BJ (cell line): ENCODE data around the gene SLC10A3. TPM values are rescaled to one million over a fixed set of nuclear protein-coding genes. Genes with fewer than 3 reads are reported as not detected.

ENCODE experiments used
- CTCF ChIA-PET: fragments of 350-600 bp; formaldehyde crosslinking; extraction: SDS; loops from one replicate; lab custom pipeline; 2021; ENCODE audit warnings: antibody characterized with exemption, inconsistent platforms; lab: Yijun Ruan, JAX
- POLR2A ChIA-PET: fragments of 300-600 bp; sonication (Branson Sonifier 250); formaldehyde crosslinking; extraction: SDS; loops from one replicate; lab custom pipeline; 2021; ENCODE audit warnings: antibody characterized with exemption; lab: Charles Lee
- DNase-seq: peaks from one replicate; pipeline ENCODE4 v3.0.0-alpha.2; 2011; ENCODE audit warnings: low read depth
- H3K27me3 ChIP-seq: 2 replicates; pipeline ENCODE4 v1.6.0; 2011; ENCODE audit warnings: low read length; ENCODE audit not compliant: control insufficient read depth, insufficient read depth
- H3K36me3 ChIP-seq: 2 replicates; pipeline ENCODE4 v1.5.1; 2011; ENCODE audit warnings: low read length; ENCODE audit not compliant: control insufficient read depth, insufficient read depth
- H3K4me3 ChIP-seq: 2 replicates; pipeline ENCODE4 v1.5.1; 2011; ENCODE audit warnings: low read depth, mild to moderate bottlenecking, control low read depth, low read length
- CTCF ChIP-seq: IDR thresholded peaks from 2 replicates; pipeline ENCODE4 v1.5.1; 2011; ENCODE audit warnings: low read depth, mild to moderate bottlenecking, control low read depth, inconsistent platforms, low read length, moderate library complexity; ENCODE audit not compliant: insufficient read depth
- polyA plus RNA-seq: library from polyadenylated mRNA; depleted of rRNA; stranded (reverse); fragments of >200 nt; gene quantifications from 2 replicates; pipeline ENCODE4 v1.2.3, GENCODE V29; 2011

SLC10A3 gene
- polyA plus RNA-seq, 1 experiment = 45.6 TPM

- no peak for DNase-seq
- Histone ChIP-seq H3K36me3 (no peaks in the 10 kb centered on the region), H3K27me3 (no peaks in the 10 kb centered on the region), H3K4me3 (peak overlapping the region; percentile 38)
- ChIA-PET CTCF (interaction anchor here (0.6 to 2.8 kb wide), 2 partner anchors 11 to 369 kb away, joined by 3 to 18 read pairs; no protein-coding TSS in a partner anchor), POLR2A (no interaction called here)
- no peak for TF ChIP-seq CTCF
Observed at GRCh38 chrX:154516656-154517100, 26.2 kb upstream of the SLC10A3 start.

GRCh38 chrX:154515966-154516655 is 25.7 kb upstream of the SLC10A3 start, which contains the start of gene FAM3A:
FAM3A (minus strand) TSS chrX:154516232; CDS start chrX:154515772, 460 bp downstream.
- ChIA-PET CTCF (interaction anchor here (0.6 to 2.8 kb wide), 2 partner anchors 11 to 368 kb away, joined by 3 to 18 read pairs; no protein-coding TSS in a partner anchor), POLR2A (no interaction called here)
- Histone ChIP-seq H3K4me3 (peak within 1 kb of the TSS; percentile 68), H3K36me3 (no peaks in the 10 kb centered on the region), H3K27me3 (no peaks in the 10 kb centered on the region)
- no peak for TF ChIP-seq CTCF
- DNase-seq = peak; percentile 35

- ChIA-PET POLR2A (no interaction called here), CTCF (no interaction called here)
- Histone ChIP-seq H3K36me3 (no peaks in the 10 kb centered on the region), H3K27me3 (no peaks in the 10 kb centered on the region), H3K4me3 (peak overlapping the region; percentile 68)
- DNase-seq = no peak
- no peak for TF ChIP-seq CTCF
Observed at GRCh38 chrX:154515090-154515965, 24.9 kb upstream of the SLC10A3 start.

GRCh38 chrX:154513716-154514115 is 23.3 kb upstream of the SLC10A3 start:
- POLR2A ChIA-PET = no interaction called here
- CTCF ChIA-PET = no interaction called here

More at GRCh38 chrX:154513716-154514115, 23.3 kb upstream of the SLC10A3 start:
- no peak overlapping the region for H3K4me3 ChIP-seq
- no peaks in the 10 kb centered on the region for H3K36me3 ChIP-seq
- TF ChIP-seq CTCF = no peak
- no peaks in the 10 kb centered on the region for H3K27me3 ChIP-seq
- no peak for DNase-seq
